Dermis microvascular lymphatic vessel endothelial cell (primary cell): Measurements from ENCODE around the gene NSG1. TPM values are rescaled to one million over a fixed set of nuclear protein-coding genes. Genes with fewer than 3 reads are reported as not detected.
"Not testable (repeated sequence)": the region's sequence is repeated elsewhere in the genome, so short reads cannot be mapped to it uniquely, and the experiment has no call there.

ENCODE experiments used
- DNase-seq, 2 donors: peaks; one replicate each; pipeline versions ENCODE4 v3.0.0 to v3.0.0-alpha.2; 2010; ENCODE audit warnings: low read depth in 2 of 2
- total RNA-seq: library from RNA; depleted of rRNA; stranded (reverse); fragments of >200 nt; gene quantifications from 2 replicates; pipeline ENCODE4 v1.2.1, GENCODE V29; 2014

NSG1 gene
- total RNA-seq = 0.13 and 0.39 TPM in 2 replicates

GRCh38 chr4:4386736-4387392 is at the start of gene NSG1:
NSG1 (plus strand) TSS chr4:4387102; CDS start chr4:4387630, 528 bp downstream.
- peak in 1 of 2 donors; percentile 17 for DNase-seq

- no peak for DNase-seq
Observed at GRCh38 chr4:4338210-4339001, 48.5 kb upstream of the NSG1 start.

GRCh38 chr4:4339504-4340085 is 47.3 kb upstream of the NSG1 start:
- no peak for DNase-seq

GRCh38 chr4:4341861-4342650 is 44.8 kb upstream of the NSG1 start:
- DNase-seq = no peak

- DNase-seq = no peak
Observed at GRCh38 chr4:4343038-4343437, 43.9 kb upstream of the NSG1 start.

GRCh38 chr4:4344915-4345527 is 41.9 kb upstream of the NSG1 start:
- no peak for DNase-seq

GRCh38 chr4:4347585-4347984 is 39.3 kb upstream of the NSG1 start:
- no peak for DNase-seq

GRCh38 chr4:4348585-4348984 is 38.3 kb upstream of the NSG1 start:
- not testable (repeated sequence) for DNase-seq

GRCh38 chr4:4349867-4350266 is 37.0 kb upstream of the NSG1 start:
- DNase-seq = no peak

GRCh38 chr4:4350909-4351308 is 36.0 kb upstream of the NSG1 start:
- no peak for DNase-seq

- DNase-seq = no peak
Observed at GRCh38 chr4:4355302-4355701, 31.6 kb upstream of the NSG1 start.

- DNase-seq = no peak
Observed at GRCh38 chr4:4356106-4357041, 30.5 kb upstream of the NSG1 start.

GRCh38 chr4:4358093-4358854 is 28.6 kb upstream of the NSG1 start:
- DNase-seq = no peak

- no peak for DNase-seq
Observed at GRCh38 chr4:4361883-4362282, 25.0 kb upstream of the NSG1 start.

- no peak for DNase-seq
Observed at GRCh38 chr4:4362991-4363697, 23.8 kb upstream of the NSG1 start.

GRCh38 chr4:4364061-4364460 is 22.8 kb upstream of the NSG1 start:
- no peak for DNase-seq

GRCh38 chr4:4364486-4365208 is 22.3 kb upstream of the NSG1 start:
- DNase-seq = no peak
